ENCODE data around the gene MEGF11. TPM values are rescaled to one million over a fixed set of nuclear protein-coding genes. Genes with fewer than 3 reads are reported as not detected.

MEGF11 gene
- total RNA-seq, 4 donors from 2014 or later, result not detected

GRCh38 chr15:66261056-66261455 lies 7.5 kb upstream of the MEGF11 start:
- no peaks in the 10 kb centered on the region for H3K4me1 ChIP-seq
- no peaks in the 10 kb centered on the region for H3K9me3 ChIP-seq
- no peak for DNase-seq
- TF ChIP-seq CTCF (IDR thresholded peaks at IDR 0.05) (no peak), POLR2A (IDR thresholded peaks at IDR 0.05) (no peak)
- H3K27ac ChIP-seq, result no peak overlapping the region
- H3K36me3 ChIP-seq, result no peaks in the 10 kb centered on the region
- no peak overlapping the region for H3K4me3 ChIP-seq
- 71 to 72% methylated on average over 3 of the region's 3 CpGs for WGBS, 2 donors
- intact Hi-C loops (cut with DNase I), result no loop called here
- H3K27me3 ChIP-seq, result peaks cover 0 to 51% (median 0%) of the 10 kb centered on the region in 4 donors

DNA sequence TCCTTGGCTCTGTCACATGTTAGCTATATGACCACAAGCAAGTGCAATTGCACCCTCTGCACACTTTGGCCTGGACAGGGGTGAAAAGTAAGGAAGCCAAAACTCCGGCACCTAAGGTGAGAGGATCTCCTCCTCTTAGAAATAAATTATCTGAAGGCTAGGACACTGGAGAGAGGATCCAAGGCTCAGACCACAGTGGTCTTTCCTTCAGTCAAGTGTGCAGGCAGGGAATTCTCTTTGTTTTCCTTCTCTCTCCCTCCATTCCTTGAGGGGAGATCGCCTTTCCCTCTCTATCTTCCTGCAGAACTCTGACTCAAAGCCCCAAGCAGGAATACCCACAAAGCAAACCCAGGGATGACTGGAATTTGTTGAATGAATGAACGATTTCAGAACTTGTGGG lies 3.1 kb upstream of the MEGF11 start:
- H3K4me3 ChIP-seq, result no peak overlapping the region
- no peaks in the 10 kb centered on the region for H3K9me3 ChIP-seq
- intact Hi-C loops (cut with DNase I), result no loop called here
- no peak overlapping the region for H3K27ac ChIP-seq
- peaks cover 16 to 80% (median 21%) of the 10 kb centered on the region in 4 donors for H3K27me3 ChIP-seq
- DNase-seq, result no peak
- no peaks in the 10 kb centered on the region for H3K36me3 ChIP-seq
- 77 to 81% methylated on average over 3 of the region's 3 CpGs for WGBS, 2 donors
- peaks cover 19 to 31% (median 24%) of the 10 kb centered on the region in 3 donors for H3K4me1 ChIP-seq
- TF ChIP-seq POLR2A (IDR thresholded peaks at IDR 0.05) (no peak), CTCF (IDR thresholded peaks at IDR 0.05) (no peak)

DNA sequence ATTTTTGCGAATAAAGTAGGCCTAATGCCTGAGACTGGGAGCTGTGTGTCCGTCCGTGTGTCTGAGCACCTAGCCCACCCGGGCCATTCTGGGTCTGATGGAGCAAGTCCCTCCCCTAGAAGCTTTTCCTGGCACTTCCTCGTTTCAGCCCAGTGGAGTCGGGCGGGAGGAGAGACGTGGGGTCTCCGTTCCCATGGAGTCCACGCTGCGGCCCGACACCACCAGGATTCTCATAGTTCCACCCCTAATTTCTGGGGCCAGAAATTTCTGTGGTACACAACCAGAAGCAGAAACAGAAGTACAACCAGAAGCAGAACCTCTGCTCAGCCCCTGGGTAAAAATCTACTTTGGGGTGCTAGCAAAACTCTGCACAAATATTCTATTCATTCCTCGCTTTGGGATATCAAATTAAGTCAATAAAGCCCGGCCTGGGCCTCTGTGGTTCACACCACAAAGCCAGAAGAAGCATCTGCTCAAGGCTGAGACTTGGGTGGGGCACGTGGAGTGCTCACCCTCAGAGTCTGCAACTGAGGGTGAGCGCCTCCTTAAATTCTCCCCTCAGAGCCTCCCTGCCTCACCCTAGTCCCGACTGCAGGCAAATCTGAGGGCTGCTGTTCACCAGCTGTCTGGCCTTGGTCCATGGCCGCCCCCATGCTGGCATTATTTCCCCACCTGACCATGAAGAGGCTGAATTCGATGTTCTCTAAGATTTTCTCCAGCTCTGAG lies 1.6 kb upstream of the MEGF11 start:
- 38 to 45% methylated on average over 8 to 15 of the region's 19 CpGs for WGBS, 2 donors
- Histone ChIP-seq H3K27me3 (peaks cover 16 to 91% (median 28%) of the 10 kb centered on the region in 4 donors), H3K4me1 (peaks cover 21 to 34% (median 26%) of the 10 kb centered on the region in 3 donors), H3K4me3 (no peak overlapping the region), H3K36me3 (no peaks in the 10 kb centered on the region), H3K9me3 (no peaks in the 10 kb centered on the region), H3K27ac (no peak overlapping the region)
- DNase-seq, result no peak
- TF ChIP-seq POLR2A (IDR thresholded peaks at IDR 0.05) (no peak), CTCF (IDR thresholded peaks at IDR 0.05) (no peak)
- intact Hi-C loops (cut with DNase I), result no loop called here

- TF ChIP-seq POLR2A (IDR thresholded peaks at IDR 0.05) (no peak), CTCF (IDR thresholded peaks at IDR 0.05) (no peak)
- intact Hi-C loops (cut with DNase I), result no loop called here
- peaks cover 21 to 34% (median 26%) of the 10 kb centered on the region in 3 donors for H3K4me1 ChIP-seq
- peak overlapping the region; percentile 35 to 74 (median 48) for H3K4me3 ChIP-seq
- 20 to 21% methylated on average over 19 to 22 of the region's 36 CpGs for WGBS, 2 donors
- H3K9me3 ChIP-seq, result no peaks in the 10 kb centered on the region
- no peak for DNase-seq
- no peaks in the 10 kb centered on the region for H3K36me3 ChIP-seq
- no peak overlapping the region for H3K27ac ChIP-seq
- peaks cover 16 to 94% (median 29%) of the 10 kb centered on the region in 4 donors for H3K27me3 ChIP-seq
These were observed 770 bp upstream of the MEGF11 start for GRCh38 chr15:66254089-66254950.
